KOPT-K1 (cell line): Measurements from ENCODE around the gene DIAPH1.

ENCODE experiments used
- H3K27ac ChIP-seq: fragments of 200-600 bp; sonication (generic); 2 replicates; pipeline ENCODE4 v1.5.1; 2016; ENCODE audit warnings: antibody characterized with exemption, mild to moderate bottlenecking, low read depth, low read length; ENCODE audit not compliant: poor library complexity, severe bottlenecking
- H3K36me3 ChIP-seq: fragments of 200-600 bp; sonication (generic); 2 replicates; pipeline ENCODE4 v1.5.1; 2017; ENCODE audit warnings: antibody characterized with exemption, mild to moderate bottlenecking, low read length, moderate library complexity; ENCODE audit not compliant: insufficient read depth
- H3K9me3 ChIP-seq: fragments of 200-600 bp; sonication (generic); 2 replicates; pipeline ENCODE4 v1.5.1; 2017; ENCODE audit warnings: antibody characterized with exemption, low read length, mild to moderate bottlenecking; ENCODE audit not compliant: insufficient read depth, poor library complexity, severe bottlenecking

The DIAPH1 gene

GRCh38 chr5:141608557-141608956, 10.2 kb downstream of the DIAPH1 start:
- peaks cover 20% of the 10 kb centered on the region for H3K36me3 ChIP-seq
- peak overlapping the region; percentile 98 for H3K27ac ChIP-seq
- H3K9me3 ChIP-seq: no peaks in the 10 kb centered on the region

- H3K9me3 ChIP-seq: no peaks in the 10 kb centered on the region
- H3K36me3 ChIP-seq: peaks cover 20% of the 10 kb centered on the region
- peak overlapping the region; percentile 98 for H3K27ac ChIP-seq
Observed at GRCh38 chr5:141608046-141608445, 10.8 kb downstream of the DIAPH1 start.

- no peaks in the 10 kb centered on the region for H3K9me3 ChIP-seq
- H3K36me3 ChIP-seq: peaks cover 4% of the 10 kb centered on the region; the same call in 1 of the 2 replicates
- peak overlapping the region; percentile 98 for H3K27ac ChIP-seq
Observed at GRCh38 chr5:141605523-141606277, 13.1 kb downstream of the DIAPH1 start.

- Histone ChIP-seq H3K36me3 (0 out of 2 replicates have a peak, but pooled peaks cover 1% of the 10 kb centered on the region), H3K9me3 (no peaks in the 10 kb centered on the region), H3K27ac (peak overlapping the region; percentile 98)
Observed at GRCh38 chr5:141603923-141604717, 14.7 kb downstream of the DIAPH1 start.

GRCh38 chr5:141602606-141603005, 16.2 kb downstream of the DIAPH1 start:
- Histone ChIP-seq H3K27ac (peak overlapping the region; percentile 98), H3K9me3 (no peaks in the 10 kb centered on the region), H3K36me3 (peaks cover 6% of the 10 kb centered on the region; the same call in 1 of the 2 replicates)

GRCh38 chr5:141598391-141599345, 20.1 kb downstream of the DIAPH1 start:
- Histone ChIP-seq H3K9me3 (no peaks in the 10 kb centered on the region), H3K36me3 (peaks cover 29% of the 10 kb centered on the region), H3K27ac (peak overlapping the region; percentile 24)

- H3K9me3 ChIP-seq: no peaks in the 10 kb centered on the region
- peaks cover 37% of the 10 kb centered on the region for H3K36me3 ChIP-seq
- peak overlapping the region; percentile 32 for H3K27ac ChIP-seq
Observed at GRCh38 chr5:141597814-141598213, 21.0 kb downstream of the DIAPH1 start.

GRCh38 chr5:141597394-141597793, 21.4 kb downstream of the DIAPH1 start:
- H3K36me3 ChIP-seq: peaks cover 41% of the 10 kb centered on the region
- H3K9me3 ChIP-seq: no peaks in the 10 kb centered on the region
- peak overlapping the region; percentile 32 for H3K27ac ChIP-seq

- no peaks in the 10 kb centered on the region for H3K9me3 ChIP-seq
- peaks cover 44% of the 10 kb centered on the region for H3K36me3 ChIP-seq
- H3K27ac ChIP-seq: no peak overlapping the region
Observed at GRCh38 chr5:141596867-141597266, 21.9 kb downstream of the DIAPH1 start.

GRCh38 chr5:141590127-141590526, 28.7 kb downstream of the DIAPH1 start:
- Histone ChIP-seq H3K27ac (no peak overlapping the region), H3K9me3 (no peaks in the 10 kb centered on the region), H3K36me3 (peaks cover 90% of the 10 kb centered on the region)

GRCh38 chr5:141586246-141586645, 32.6 kb downstream of the DIAPH1 start:
- Histone ChIP-seq H3K36me3 (peaks cover 97% of the 10 kb centered on the region), H3K27ac (no peak overlapping the region), H3K9me3 (no peaks in the 10 kb centered on the region)

- H3K36me3 ChIP-seq: peaks cover 97% of the 10 kb centered on the region
- H3K27ac ChIP-seq: no peak overlapping the region
Observed at GRCh38 chr5:141585594-141585993, 33.2 kb downstream of the DIAPH1 start.

GRCh38 chr5:141574122-141574510, 44.7 kb downstream of the DIAPH1 start:
- Histone ChIP-seq H3K9me3 (no peaks in the 10 kb centered on the region), H3K27ac (no peak overlapping the region), H3K36me3 (peaks cover 99% of the 10 kb centered on the region)

More at GRCh38 chr5:141585594-141585993, 33.2 kb downstream of the DIAPH1 start:
- no peaks in the 10 kb centered on the region for H3K9me3 ChIP-seq

- H3K36me3 ChIP-seq: peaks cover 99% of the 10 kb centered on the region
- H3K27ac ChIP-seq: no peak overlapping the region
- H3K9me3 ChIP-seq: no peaks in the 10 kb centered on the region
Observed at GRCh38 chr5:141573489-141574121, 45.2 kb downstream of the DIAPH1 start.
